Ovary (tissue), 9 donors: ENCODE measurements around the gene SLC43A2. TPM values are rescaled to one million over a fixed set of nuclear protein-coding genes. Genes with fewer than 3 reads are reported as not detected.
A peak's percentile ranks its signal among the peaks of the same experiment; 100 is the strongest.

Experiments
- DNase-seq, 5 donors: peaks; one replicate each; pipeline ENCODE4 v3.0.0-alpha.2; 2019 to 2020
- H3K27ac ChIP-seq, 2 donors: fragments of 200-600 bp; one replicate each; pipeline versions ENCODE4 v1.5.1 to v1.8.0; 2019 to 2022
- H3K27me3 ChIP-seq: fragments of 200-600 bp; one replicate; pipeline ENCODE4 v1.8.0; 2022
- H3K36me3 ChIP-seq: fragments of 200-600 bp; sonication (generic); one replicate; pipeline ENCODE4 v1.5.1; 2019
- H3K4me1 ChIP-seq: one replicate; pipeline ENCODE4 v1.8.1; 2013; ENCODE audit warnings: mild to moderate bottlenecking, moderate library complexity; ENCODE audit not compliant: insufficient read depth
- H3K4me3 ChIP-seq: fragments of 200-600 bp; sonication (generic); one replicate; pipeline ENCODE4 v1.5.1; 2017
- H3K9me3 ChIP-seq, 2 donors: fragments of 200-600 bp in 1 of 2; sonication (generic) in 1 of 2; one replicate each; pipeline versions ENCODE4 v1.5.1 to v1.8.1; 2013 to 2019; ENCODE audit warnings: mild to moderate bottlenecking in 1 of 2, moderate library complexity in 1 of 2
- CTCF ChIP-seq, 3 donors: fragments of 450-650 bp in 2 of 3; fragments of 200-600 bp in 1 of 3; IDR thresholded peaks; one replicate each; pipeline versions ENCODE4 v1.5.1 to v1.8.0; 2016 to 2022; ENCODE audit warnings: antibody characterized with exemption in 3 of 3, mild to moderate bottlenecking in 1 of 3
- EP300 ChIP-seq: sonication (generic); formaldehyde crosslinking; IDR thresholded peaks from one replicate; pipeline ENCODE4 v1.6.1; 2017; ENCODE audit warnings: antibody characterized with exemption
- POLR2A ChIP-seq: fragments of 450-650 bp; IDR thresholded peaks from one replicate; pipeline ENCODE4 v1.6.1; 2017; ENCODE audit warnings: antibody characterized with exemption, mild to moderate bottlenecking, moderate library complexity
- WGBS, 3 donors: extraction: QIAGEN DNeasy Blood & Tissue Kit in 1 of 3; methylation state at CpG; one replicate each; pipeline versions ENCODE4 v1.1.5 to v1.1.7; 2013 to 2017; 5-methylcytosine and 5-hydroxymethylcytosine counted together
- intact Hi-C, 4 donors: fragments of 100-400 bp; cut with DNase I; formaldehyde crosslinking; loops; one replicate each; pipeline versions ENCODE4 v1.11.0 to v1.15.1; 2022 to 2023
- polyA plus RNA-seq, 2 donors: library from polyadenylated mRNA; stranded (reverse); fragments of 200-250 nt in 1 of 2; fragments of 350-450 nt in 1 of 2; fragmentation: Illumina TruSeq in 1 of 2; extraction: RNeasy Lipid Tissue Mini Kit (QIAGEN cat#74804) in 1 of 2; gene quantifications; one replicate each; pipeline ENCODE4 v1.2.3, GENCODE V29; 2013 to 2014
- total RNA-seq, 7 donors: library from RNA; depleted of rRNA in 2 of 7; stranded (reverse); fragments of >200 nt in 2 of 7; fragmentation: NEBNext Ultra II Directional in 3 of 7; extraction: Animal tissue kit (Norgen Biotek cat#: 25700) in 3 of 7; gene quantifications; one replicate each; pipeline versions ENCODE4 v1.1.0 to v1.2.4, GENCODE V29; 2016 to 2023
- donor health status: DM: no; HTN: no; CAD: no; lungs with moderate emphysema.
- donor health status: DM: no; HTN: no; CAD: no.
- donor health status: Bipolar disorder and iron deficiency.
- donor health status: DM: yes; HTN: yes; CAD: no.
- donor health status: DM: no; HTN: no; CAD: no.
- donor health status: DM: yes; HTN: yes; CAD: no.

The SLC43A2 gene
- total and polyA plus RNA-seq, 9 donors = 3.5 to 24.6 (median 7.1) TPM

- Histone ChIP-seq H3K27ac (peak overlapping the region; percentile 47 to 81), H3K9me3 (no peaks in the 10 kb centered on the region), H3K4me3 (peak overlapping the region; percentile 54), H3K36me3 (no peaks in the 10 kb centered on the region), H3K4me1 (peaks cover 3% of the 10 kb centered on the region), H3K27me3 (no peaks in the 10 kb centered on the region)
- DNase-seq = peak in 2 of 5 donors; percentile 63 to 67
- TF ChIP-seq CTCF (IDR thresholded peaks at IDR 0.05) = peak in 2 of 3 donors; percentile 12 to 35
- no peak for TF ChIP-seq EP300
- TF ChIP-seq POLR2A = no peak
- 4 to 5% (median 5%) methylated on average over 35 to 45 of the region's 45 CpGs for WGBS, 3 donors
- intact Hi-C loops = loop anchor here in 2 of 4 donors (2.0 kb wide), 2 partner anchors 19 to 55 kb away; partner anchors contain the start of gene RILP (in 1 of the 2)
Observed at GRCh38 chr17:1629504-1630310, 1.1 kb upstream of the SLC43A2 start.

GRCh38 chr17:1628856-1629503, 346 bp upstream of the SLC43A2 start:
- Histone ChIP-seq H3K4me3 (peak overlapping the region; percentile 54), H3K9me3 (no peaks in the 10 kb centered on the region), H3K4me1 (peaks cover 3% of the 10 kb centered on the region), H3K27me3 (no peaks in the 10 kb centered on the region), H3K27ac (peak overlapping the region; percentile 47 to 81), H3K36me3 (no peaks in the 10 kb centered on the region)
- TF ChIP-seq EP300 = no peak
- peak; percentile 10 to 55 (median 54) for TF ChIP-seq CTCF (IDR thresholded peaks at IDR 0.05)
- TF ChIP-seq POLR2A = peak; percentile 49
- WGBS, 3 donors = 0 to 1% (median 1%) methylated on average over 33 to 77 of the region's 77 CpGs
- intact Hi-C loops = loop anchor here in 2 of 4 donors (2.0 kb wide), 2 partner anchors 20 to 54 kb away; partner anchors contain the start of gene RILP (in 1 of the 2)
- peak; percentile 91 to 95 (median 93) for DNase-seq

DNA sequence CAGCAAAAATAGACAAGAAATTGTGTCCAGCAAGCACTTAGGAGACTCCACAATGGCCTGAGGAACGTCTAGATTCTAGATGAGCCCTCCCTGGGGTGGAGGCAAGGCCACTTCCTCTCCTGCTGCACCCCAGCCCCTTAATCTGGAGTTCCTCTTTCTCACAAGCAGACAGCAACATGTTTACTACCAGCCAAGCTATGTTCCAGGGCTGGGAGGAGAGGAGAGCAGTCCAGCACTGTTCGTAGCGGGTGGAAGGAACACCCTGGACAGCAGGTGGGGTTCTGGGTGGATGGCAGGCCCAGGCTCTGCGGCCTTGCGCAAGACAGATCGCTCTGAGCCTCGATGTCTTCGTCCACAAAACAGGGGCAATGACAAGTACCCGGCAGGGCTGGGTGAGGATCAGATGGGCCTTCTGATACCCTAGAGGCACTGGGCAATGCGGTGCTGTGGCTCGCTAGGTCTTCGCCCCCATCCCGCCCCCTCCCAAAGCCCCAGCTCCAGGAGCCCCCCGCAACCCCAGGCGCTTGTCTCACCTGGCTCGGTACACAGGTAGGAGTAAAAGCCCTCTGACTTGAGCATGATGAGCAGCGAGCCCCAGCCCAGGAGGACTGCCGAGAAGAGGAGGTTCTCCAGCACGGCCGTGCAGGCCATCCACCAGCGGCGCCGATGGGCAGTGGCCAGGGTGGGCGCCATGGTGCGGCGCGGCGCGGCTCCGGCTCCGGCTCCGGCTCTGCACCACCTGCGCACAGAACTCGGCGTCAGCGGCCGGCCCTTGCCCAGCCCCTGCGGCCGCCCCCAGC, 1.3 kb downstream of the SLC43A2 start:
- no peak for DNase-seq
- Histone ChIP-seq H3K27ac (peak overlapping the region; percentile 30 to 81), H3K4me1 (peaks cover 3% of the 10 kb centered on the region), H3K36me3 (no peaks in the 10 kb centered on the region), H3K9me3 (no peaks in the 10 kb centered on the region), H3K4me3 (peak overlapping the region; percentile 54), H3K27me3 (no peaks in the 10 kb centered on the region)
- 21 to 26% (median 25%) methylated on average over 35 to 39 of the region's 39 CpGs for WGBS, 3 donors
- intact Hi-C loops = no loop called here
- TF ChIP-seq POLR2A (no peak), CTCF (IDR thresholded peaks at IDR 0.05) (no peak), EP300 (no peak)

GRCh38 chr17:1626333-1626732, 2.3 kb downstream of the SLC43A2 start:
- no peaks in the 10 kb centered on the region for H3K9me3 ChIP-seq
- intact Hi-C loops = no loop called here

More at GRCh38 chr17:1626333-1626732, 2.3 kb downstream of the SLC43A2 start:
- Histone ChIP-seq H3K36me3 (no peaks in the 10 kb centered on the region), H3K27ac (no peak overlapping the region), H3K4me3 (no peak overlapping the region), H3K4me1 (peaks cover 3% of the 10 kb centered on the region), H3K27me3 (no peaks in the 10 kb centered on the region)
- TF ChIP-seq CTCF (IDR thresholded peaks at IDR 0.05) (no peak), POLR2A (no peak), EP300 (no peak)
- no peak for DNase-seq
- WGBS, 3 donors = 12 to 35% (median 33%) methylated on average over 3 of the region's 3 CpGs
